Choroid plexus epithelial cell (primary cell): ENCODE data around the gene NKD1.
A peak's percentile ranks its signal among the peaks of the same experiment; 100 is the strongest.

Experiments
- DNase-seq: peaks from one replicate; pipeline ENCODE4 v3.0.0-alpha.2; 2010; ENCODE audit warnings: low read depth
- H3K4me3 ChIP-seq: 2 replicates; pipeline ENCODE4 v1.5.1; 2011; ENCODE audit warnings: low read depth, mild to moderate bottlenecking, control low read depth, low read length, moderate library complexity
- CTCF ChIP-seq: conservative IDR thresholded peaks from 2 replicates; pipeline ENCODE4 v1.5.1; 2011; ENCODE audit warnings: low read depth, mild to moderate bottlenecking, control low read depth, inconsistent platforms, low read length, moderate library complexity

The NKD1 gene

DNA sequence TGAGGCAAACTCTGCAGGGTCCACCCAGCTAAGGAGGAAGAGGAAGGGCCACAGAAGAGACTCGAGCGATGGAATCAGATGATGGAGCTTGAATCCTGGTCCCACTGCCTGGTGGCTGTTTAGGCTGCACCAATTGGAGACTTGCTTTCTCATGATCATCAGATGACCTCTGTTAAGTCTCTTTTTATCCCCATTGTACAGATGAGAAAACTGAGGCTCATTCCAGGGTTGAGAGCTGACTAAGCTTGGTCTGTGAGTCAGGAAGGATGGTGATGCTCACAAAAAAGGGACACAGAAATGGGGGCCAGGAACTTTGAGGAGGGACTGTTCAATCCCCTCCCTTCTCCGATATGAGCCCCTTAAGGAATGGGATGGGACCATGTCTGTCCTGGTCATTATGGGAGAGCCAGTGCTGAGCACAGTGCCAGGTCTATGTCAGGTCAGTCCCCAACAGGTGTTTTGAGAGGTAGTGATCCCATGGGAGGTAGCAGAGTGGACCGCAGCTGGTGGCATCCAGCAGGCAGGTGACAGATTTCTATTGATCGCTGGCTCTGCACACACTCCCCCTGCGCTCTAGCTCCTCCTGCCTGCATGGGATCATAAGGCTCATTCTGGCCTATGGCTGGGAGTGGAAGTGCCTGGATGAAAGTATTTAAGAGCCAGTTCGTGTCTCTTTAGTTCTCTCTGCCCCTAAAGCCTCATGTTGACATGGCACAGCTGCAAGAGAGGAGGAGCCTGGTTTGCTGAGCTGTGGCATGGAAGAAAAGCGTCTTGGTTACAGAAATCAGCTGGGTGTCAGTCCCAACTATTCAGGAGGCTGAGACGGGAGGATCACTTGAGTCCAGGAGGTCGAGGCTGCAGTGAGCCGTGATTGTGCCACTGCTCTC is 105.7 kb downstream of the NKD1 start:
- no peak for TF ChIP-seq CTCF
- no peak overlapping the region for H3K4me3 ChIP-seq
- DNase-seq: no peak

- no peak overlapping the region for H3K4me3 ChIP-seq
- TF ChIP-seq CTCF: no peak
- DNase-seq: no peak
These were observed 107.4 kb downstream of the NKD1 start for GRCh38 chr16:50655558-50656055.

DNA sequence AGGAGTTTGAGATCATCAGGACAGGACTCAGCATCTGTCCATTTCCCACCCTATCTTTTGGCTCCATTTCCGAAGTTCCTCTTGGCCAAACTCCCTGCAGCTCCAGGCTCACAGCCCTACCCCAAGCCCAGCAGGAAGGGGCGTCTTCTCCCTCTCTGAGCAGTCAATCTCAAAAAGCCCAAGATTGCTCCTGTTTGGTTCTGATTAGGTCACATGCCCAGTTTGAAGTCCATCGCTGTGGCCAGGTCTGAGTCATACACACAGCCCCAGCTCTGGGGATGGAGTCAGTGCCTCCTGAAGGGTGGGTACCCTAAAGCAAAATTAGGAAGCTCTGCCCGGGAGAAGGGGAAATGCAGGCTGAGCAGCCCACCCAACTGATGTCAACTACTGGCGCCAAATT is 109.0 kb downstream of the NKD1 start:
- no peak overlapping the region for H3K4me3 ChIP-seq
- peak; percentile 13 for DNase-seq
- TF ChIP-seq CTCF: no peak

DNA sequence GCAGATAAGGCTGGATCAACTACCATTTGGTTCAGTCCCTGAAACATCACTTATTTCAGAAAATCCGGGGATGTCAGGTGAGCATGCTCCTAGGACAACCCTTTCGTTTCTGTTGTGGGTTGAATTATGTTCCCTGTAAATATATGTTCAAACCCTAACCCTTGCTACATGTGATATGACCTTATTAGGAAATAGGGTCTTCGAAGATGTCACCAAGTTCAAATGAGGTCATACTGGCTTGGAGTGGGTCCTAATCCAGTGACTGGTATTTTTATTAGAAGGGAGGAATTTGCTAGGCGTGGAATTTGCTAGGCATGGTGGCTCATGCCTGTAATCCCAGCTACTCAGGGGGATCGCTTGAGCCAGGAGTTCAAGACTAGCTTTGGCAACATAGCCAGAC is 111.6 kb downstream of the NKD1 start:
- no peak overlapping the region for H3K4me3 ChIP-seq
- DNase-seq: no peak
- no peak for TF ChIP-seq CTCF

GRCh38 chr16:50662306-50662940 is 114.2 kb downstream of the NKD1 start:
- no peak for TF ChIP-seq CTCF
- H3K4me3 ChIP-seq: no peak overlapping the region

GRCh38 chr16:50664270-50664669 is 116.1 kb downstream of the NKD1 start:
- TF ChIP-seq CTCF: no peak
- DNase-seq: no peak
- no peak overlapping the region for H3K4me3 ChIP-seq

More at GRCh38 chr16:50662306-50662940, 114.2 kb downstream of the NKD1 start:
- DNase-seq: no peak
